C4-2B (cell line): ENCODE data around the gene FOXRED2.
"Not testable (repeated sequence)": the region's sequence is repeated elsewhere in the genome, so short reads cannot be mapped to it uniquely, and the experiment has no call there.

Source experiments
- H3K27ac ChIP-seq: fragments of 450-650 bp; 2 replicates; pipeline ENCODE4 v1.5.1; 2017
- ZFX ChIP-seq: fragments of 450-650 bp; IDR thresholded peaks from 2 replicates; pipeline ENCODE4 v1.6.1; 2017
- TF ChIP-seq, protein P1 (sequence below): fragments of 450-650 bp; conservative IDR thresholded peaks from 2 replicates; pipeline ENCODE4 v1.5.1; 2017; ENCODE audit warnings: mild to moderate bottlenecking

The FOXRED2 gene

DNA sequence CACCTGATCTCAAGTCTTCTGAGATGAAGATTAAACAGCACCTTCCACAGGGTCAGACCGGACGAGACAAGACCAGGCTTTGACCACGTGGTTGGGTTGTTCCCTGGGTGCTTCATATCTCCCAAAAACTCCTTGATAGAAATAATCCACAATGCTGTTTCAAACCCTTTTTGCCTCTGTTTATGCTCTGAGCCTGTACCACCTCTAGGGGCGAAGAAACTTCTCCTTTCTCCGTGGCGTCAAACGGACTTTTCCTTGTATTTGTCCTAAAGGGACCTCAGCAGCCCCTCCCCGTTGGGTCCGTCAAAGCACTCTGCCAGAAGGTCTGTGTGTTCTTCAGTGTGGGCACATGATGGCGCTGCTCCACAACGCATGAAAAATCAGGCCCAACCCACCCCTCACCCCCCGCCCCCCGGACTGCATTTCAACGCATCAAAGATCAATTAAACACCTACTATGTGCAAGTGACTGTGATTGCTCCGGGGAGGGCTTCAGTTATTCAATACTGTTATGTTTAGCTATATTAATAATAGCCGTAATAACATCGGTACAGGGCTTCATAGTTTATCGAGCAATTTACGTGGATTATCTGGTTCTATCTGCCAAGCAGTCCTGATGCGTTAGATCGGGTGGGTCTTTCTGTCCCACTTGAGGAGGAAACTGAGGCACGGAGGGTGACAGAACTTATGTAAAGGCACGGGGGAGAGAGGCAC is 39.4 kb upstream of the FOXRED2 start:
- no peak overlapping the region for H3K27ac ChIP-seq
- TF ChIP-seq, protein P1, sequence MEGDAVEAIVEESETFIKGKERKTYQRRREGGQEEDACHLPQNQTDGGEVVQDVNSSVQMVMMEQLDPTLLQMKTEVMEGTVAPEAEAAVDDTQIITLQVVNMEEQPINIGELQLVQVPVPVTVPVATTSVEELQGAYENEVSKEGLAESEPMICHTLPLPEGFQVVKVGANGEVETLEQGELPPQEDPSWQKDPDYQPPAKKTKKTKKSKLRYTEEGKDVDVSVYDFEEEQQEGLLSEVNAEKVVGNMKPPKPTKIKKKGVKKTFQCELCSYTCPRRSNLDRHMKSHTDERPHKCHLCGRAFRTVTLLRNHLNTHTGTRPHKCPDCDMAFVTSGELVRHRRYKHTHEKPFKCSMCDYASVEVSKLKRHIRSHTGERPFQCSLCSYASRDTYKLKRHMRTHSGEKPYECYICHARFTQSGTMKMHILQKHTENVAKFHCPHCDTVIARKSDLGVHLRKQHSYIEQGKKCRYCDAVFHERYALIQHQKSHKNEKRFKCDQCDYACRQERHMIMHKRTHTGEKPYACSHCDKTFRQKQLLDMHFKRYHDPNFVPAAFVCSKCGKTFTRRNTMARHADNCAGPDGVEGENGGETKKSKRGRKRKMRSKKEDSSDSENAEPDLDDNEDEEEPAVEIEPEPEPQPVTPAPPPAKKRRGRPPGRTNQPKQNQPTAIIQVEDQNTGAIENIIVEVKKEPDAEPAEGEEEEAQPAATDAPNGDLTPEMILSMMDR, result peak; percentile 83
- TF ChIP-seq ZFX, result no peak

DNA sequence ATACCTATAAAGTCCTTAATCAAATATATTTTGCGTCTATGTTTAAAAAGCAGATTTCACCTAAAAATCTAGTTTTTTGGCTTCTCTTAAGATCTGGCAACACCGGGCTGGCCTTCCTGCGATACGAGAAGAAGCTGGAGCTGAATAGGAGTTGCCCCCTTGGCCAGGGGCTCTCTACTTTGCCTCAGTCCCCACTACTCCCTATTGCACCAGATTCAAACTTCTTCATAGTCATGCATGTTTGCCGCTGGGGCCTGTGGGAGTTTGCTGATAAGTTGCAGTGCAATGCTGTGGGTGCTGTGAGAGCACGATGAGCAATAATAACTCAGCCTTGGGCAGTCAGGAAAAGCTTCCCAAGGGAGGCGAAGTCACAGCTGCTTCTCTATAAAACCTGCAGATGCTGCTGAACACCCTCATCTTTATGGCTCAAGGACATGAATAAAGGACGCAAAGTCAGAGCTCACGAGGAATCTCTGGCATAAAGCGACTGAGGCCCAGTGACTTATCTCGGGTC is 37.3 kb upstream of the FOXRED2 start:
- TF ChIP-seq, protein P1, result no peak
- TF ChIP-seq ZFX, result no peak
- no peak overlapping the region for H3K27ac ChIP-seq

DNA sequence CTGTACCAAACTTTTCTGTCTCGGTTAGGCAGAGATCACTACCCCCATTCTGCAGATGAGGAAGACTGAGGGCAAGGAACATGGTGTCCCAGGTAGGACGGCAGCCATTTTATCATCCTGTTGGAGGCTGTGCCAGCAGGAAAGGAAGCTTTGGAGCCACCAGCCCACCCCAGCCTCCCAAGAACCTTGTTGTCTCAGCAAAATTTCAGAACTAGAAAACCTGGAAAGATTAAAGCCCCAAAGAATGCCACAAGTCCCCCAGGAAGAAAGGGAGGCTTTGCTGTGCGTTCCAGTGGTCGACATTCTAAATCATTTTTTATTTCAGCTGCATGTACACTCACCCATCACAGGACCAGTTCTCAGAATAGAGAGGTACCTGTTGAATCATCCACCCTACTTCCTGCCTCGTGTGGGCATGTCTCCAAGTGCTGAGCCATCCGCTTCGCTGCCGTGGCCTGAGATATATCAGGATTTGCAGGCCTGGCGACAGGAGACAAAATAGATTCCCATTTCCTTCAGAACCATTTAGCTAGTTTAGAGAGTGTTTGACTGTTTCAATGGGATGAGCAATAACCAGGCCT is 35.1 kb upstream of the FOXRED2 start:
- TF ChIP-seq, protein P1, result no peak
- TF ChIP-seq ZFX, result no peak
- H3K27ac ChIP-seq, result peak overlapping the region; percentile 3; the same call in 1 of the 2 replicates

GRCh38 chr22:36540867-36541642 is 34.2 kb upstream of the FOXRED2 start:
- no peak overlapping the region for H3K27ac ChIP-seq
- TF ChIP-seq ZFX, result no peak
- TF ChIP-seq, protein P1, result no peak

DNA sequence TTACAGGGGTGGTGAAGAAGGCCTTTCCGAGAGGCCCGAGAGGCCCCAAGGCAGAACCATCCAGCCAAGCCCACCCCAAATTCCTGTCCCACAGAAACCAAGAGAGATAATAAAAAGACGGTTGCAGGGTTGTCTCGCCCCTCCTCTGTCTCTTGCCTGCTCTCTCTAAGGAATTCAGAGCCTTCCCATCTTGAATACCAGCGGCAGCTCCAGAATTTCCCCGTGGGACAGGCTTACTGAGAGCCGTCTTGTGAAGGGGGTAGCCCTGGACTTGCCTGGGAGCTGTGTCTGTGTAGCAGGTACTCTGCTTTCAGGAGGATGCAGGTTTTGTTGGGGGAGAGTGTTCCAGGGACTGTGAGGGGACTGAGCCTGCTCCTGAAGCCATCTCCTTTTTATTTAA is 31.7 kb upstream of the FOXRED2 start:
- H3K27ac ChIP-seq, result no peak overlapping the region
- TF ChIP-seq, protein P1, result no peak
- no peak for TF ChIP-seq ZFX

DNA sequence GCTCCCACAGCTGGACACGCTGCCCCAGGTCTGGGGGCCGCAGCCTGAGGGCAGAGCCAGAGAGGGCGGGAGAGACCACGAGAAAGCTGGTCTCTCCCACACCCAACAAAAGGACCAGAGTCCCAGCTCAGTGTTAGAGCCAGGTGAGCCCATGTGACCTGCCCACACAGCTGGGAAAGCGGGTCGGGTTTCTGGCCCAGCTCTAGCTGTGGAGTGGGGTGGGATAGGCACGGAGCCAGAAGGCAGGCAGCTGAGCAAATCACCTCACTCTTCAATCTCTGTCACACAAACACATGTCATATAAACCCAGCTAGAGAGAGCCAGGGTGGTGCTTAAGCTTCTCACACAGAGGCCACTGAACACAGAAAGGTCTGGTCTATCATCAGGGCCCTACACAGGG is 29.9 kb upstream of the FOXRED2 start:
- H3K27ac ChIP-seq, result no peak overlapping the region
- TF ChIP-seq, protein P1, result no peak
- TF ChIP-seq ZFX, result no peak

GRCh38 chr22:36533320-36533719 is 26.5 kb upstream of the FOXRED2 start:
- not testable (repeated sequence) for H3K27ac ChIP-seq
